Large intestine (tissue), 3 donors: ENCODE data around the gene MMAB. TPM values are rescaled to one million over a fixed set of nuclear protein-coding genes. Genes with fewer than 3 reads are reported as not detected.

Experiments used
- DNase-seq, 2 donors: peaks; one replicate each; pipeline versions ENCODE4 v3.0.0 to v3.0.0-alpha.2; 2013
- H3K27ac ChIP-seq: one replicate; pipeline ENCODE4 v1.5.1; 2013; ENCODE audit warnings: low read length
- H3K27me3 ChIP-seq: 2 replicates; pipeline ENCODE4 v1.6.1; 2013; ENCODE audit warnings: low read length; ENCODE audit not compliant: control insufficient read depth, insufficient read depth
- H3K36me3 ChIP-seq: 2 replicates; pipeline ENCODE4 v1.6.1; 2013; ENCODE audit warnings: low read length; ENCODE audit not compliant: control insufficient read depth, insufficient read depth
- H3K4me1 ChIP-seq: one replicate; pipeline ENCODE4 v1.6.1; 2013; ENCODE audit warnings: low read length; ENCODE audit not compliant: control insufficient read depth, insufficient read depth
- H3K4me3 ChIP-seq: one replicate; pipeline ENCODE4 v1.5.1; 2013; ENCODE audit warnings: low read length
- H3K9me3 ChIP-seq: one replicate; pipeline ENCODE4 v1.6.1; 2013; ENCODE audit warnings: mild to moderate bottlenecking, low read depth, low read length, moderate library complexity; ENCODE audit not compliant: control insufficient read depth
- WGBS: methylation state at CpG from one replicate; pipeline ENCODE4 v1.1.5; 2013; ENCODE audit warnings: low lambda C conversion rate; ENCODE audit not compliant: insufficient coverage; 5-methylcytosine and 5-hydroxymethylcytosine counted together
- polyA plus RNA-seq: library from polyadenylated mRNA; unstranded; fragments of 120-200 nt; gene quantifications from one replicate; pipeline ENCODE4 v1.2.1, GENCODE V29; 2013

The MMAB gene
- polyA plus RNA-seq, 1 donor = 30.3 TPM

GRCh38 chr12:109555431-109556315 lies 17.6 kb downstream of the MMAB start:
- WGBS = 40% methylated on average over 1 of the region's 18 CpGs
- H3K36me3 ChIP-seq = peaks cover 3% of the 10 kb centered on the region
- peaks cover 16% of the 10 kb centered on the region for H3K4me1 ChIP-seq
- H3K9me3 ChIP-seq = no peaks in the 10 kb centered on the region
- H3K27ac ChIP-seq = no peak overlapping the region
- H3K4me3 ChIP-seq = no peak overlapping the region
- no peak for DNase-seq
- peaks cover 15% of the 10 kb centered on the region for H3K27me3 ChIP-seq

GRCh38 chr12:109554761-109555160 lies 18.5 kb downstream of the MMAB start:
- peaks cover 16% of the 10 kb centered on the region for H3K4me1 ChIP-seq
- H3K36me3 ChIP-seq = no peaks in the 10 kb centered on the region
- peaks cover 23% of the 10 kb centered on the region for H3K27me3 ChIP-seq
- WGBS = no CpG with 5 or more reads among the region's 6 CpGs
- no peak overlapping the region for H3K27ac ChIP-seq
- no peak for DNase-seq
- H3K9me3 ChIP-seq = no peaks in the 10 kb centered on the region
- no peak overlapping the region for H3K4me3 ChIP-seq

GRCh38 chr12:109553906-109554500 lies 19.3 kb downstream of the MMAB start:
- Histone ChIP-seq H3K9me3 (no peaks in the 10 kb centered on the region), H3K4me1 (peaks cover 14% of the 10 kb centered on the region), H3K36me3 (no peaks in the 10 kb centered on the region), H3K27me3 (peaks cover 25% of the 10 kb centered on the region), H3K4me3 (no peak overlapping the region), H3K27ac (no peak overlapping the region)
- 80% methylated on average over 1 of the region's 16 CpGs for WGBS
- no peak for DNase-seq

- H3K27ac ChIP-seq = no peak overlapping the region
- H3K27me3 ChIP-seq = peaks cover 29% of the 10 kb centered on the region
- H3K9me3 ChIP-seq = no peaks in the 10 kb centered on the region
- H3K36me3 ChIP-seq = no peaks in the 10 kb centered on the region
- DNase-seq = no peak
- peaks cover 9% of the 10 kb centered on the region for H3K4me1 ChIP-seq
- H3K4me3 ChIP-seq = no peak overlapping the region
- no CpG with 5 or more reads among the region's 7 CpGs for WGBS
These were observed 19.8 kb downstream of the MMAB start for GRCh38 chr12:109553483-109553882.

- no CpG with 5 or more reads among the region's 4 CpGs for WGBS
- H3K9me3 ChIP-seq = no peaks in the 10 kb centered on the region
- peaks cover 34% of the 10 kb centered on the region for H3K27me3 ChIP-seq
- H3K4me3 ChIP-seq = no peak overlapping the region
- no peak for DNase-seq
- H3K4me1 ChIP-seq = peaks cover 4% of the 10 kb centered on the region
- H3K27ac ChIP-seq = no peak overlapping the region
- H3K36me3 ChIP-seq = no peaks in the 10 kb centered on the region
These were observed 20.3 kb downstream of the MMAB start for GRCh38 chr12:109552971-109553370.

- H3K4me3 ChIP-seq = no peak overlapping the region
- peaks cover 38% of the 10 kb centered on the region for H3K27me3 ChIP-seq
- H3K27ac ChIP-seq = no peak overlapping the region
- no peaks in the 10 kb centered on the region for H3K9me3 ChIP-seq
- H3K36me3 ChIP-seq = no peaks in the 10 kb centered on the region
- no peak for DNase-seq
- H3K4me1 ChIP-seq = no peaks in the 10 kb centered on the region
- WGBS = no CpG with 5 or more reads among the region's 6 CpGs
These were observed 22.2 kb downstream of the MMAB start for GRCh38 chr12:109551108-109551507.

GRCh38 chr12:109550281-109550680 lies 23.0 kb downstream of the MMAB start:
- Histone ChIP-seq H3K27ac (no peak overlapping the region), H3K9me3 (no peaks in the 10 kb centered on the region), H3K4me1 (no peaks in the 10 kb centered on the region), H3K36me3 (no peaks in the 10 kb centered on the region), H3K4me3 (no peak overlapping the region), H3K27me3 (peaks cover 38% of the 10 kb centered on the region)
- WGBS = no CpG with 5 or more reads among the region's 12 CpGs
- DNase-seq = no peak

- no peaks in the 10 kb centered on the region for H3K4me1 ChIP-seq
- no peak for DNase-seq
- no peaks in the 10 kb centered on the region for H3K9me3 ChIP-seq
- no CpG with 5 or more reads among the region's 15 CpGs for WGBS
- H3K36me3 ChIP-seq = no peaks in the 10 kb centered on the region
- no peak overlapping the region for H3K27ac ChIP-seq
- peaks cover 38% of the 10 kb centered on the region for H3K27me3 ChIP-seq
- no peak overlapping the region for H3K4me3 ChIP-seq
These were observed 23.6 kb downstream of the MMAB start for GRCh38 chr12:109549613-109550270.

GRCh38 chr12:109548258-109548657 lies 25.0 kb downstream of the MMAB start:
- H3K27me3 ChIP-seq = peaks cover 31% of the 10 kb centered on the region
- no peak overlapping the region for H3K27ac ChIP-seq
- no peaks in the 10 kb centered on the region for H3K9me3 ChIP-seq
- no peak for DNase-seq
- H3K36me3 ChIP-seq = no peaks in the 10 kb centered on the region
- H3K4me1 ChIP-seq = no peaks in the 10 kb centered on the region
- no CpG with 5 or more reads among the region's 4 CpGs for WGBS
- H3K4me3 ChIP-seq = no peak overlapping the region

GRCh38 chr12:109547286-109547685 lies 26.0 kb downstream of the MMAB start:
- Histone ChIP-seq H3K4me1 (no peaks in the 10 kb centered on the region), H3K9me3 (no peaks in the 10 kb centered on the region), H3K27me3 (peaks cover 30% of the 10 kb centered on the region), H3K27ac (no peak overlapping the region), H3K4me3 (no peak overlapping the region), H3K36me3 (no peaks in the 10 kb centered on the region)
- DNase-seq = no peak
- WGBS = no CpG with 5 or more reads among the region's 18 CpGs
